GM23338 (cell line): Measurements from ENCODE around the gene RBM12.

Experiments
- CREB1 ChIP-seq: fragments of 250-450 bp; sonication (Bioruptor Pico); IDR thresholded peaks from 2 replicates; pipeline ENCODE4 v1.5.0; 2020; ENCODE audit warnings: low read depth, mild to moderate bottlenecking, moderate library complexity
- EZH2 ChIP-seq: fragments of 200-600 bp; sonication (generic); IDR thresholded peaks from one replicate; pipeline ENCODE4 v1.8.0; 2017; ENCODE audit warnings: antibody characterized with exemption, mild to moderate bottlenecking, low read depth; ENCODE audit not compliant: unreplicated experiment
- EZH2phosphoT487 ChIP-seq: fragments of 200-600 bp; sonication (generic); IDR thresholded peaks from one replicate; pipeline ENCODE4 v1.8.1; 2018; ENCODE audit warnings: antibody characterized with exemption; ENCODE audit not compliant: unreplicated experiment
- POLR2AphosphoS5 ChIP-seq: IDR thresholded peaks from 2 replicates; pipeline ENCODE4 v1.6.1; 2016; ENCODE audit warnings: antibody characterized with exemption, low read depth
- REST ChIP-seq: IDR thresholded peaks from one replicate; pipeline ENCODE4 v1.6.1; 2018; ENCODE audit warnings: antibody characterized with exemption; ENCODE audit not compliant: unreplicated experiment
- STAT1 ChIP-seq: IDR thresholded peaks from one replicate; pipeline ENCODE4 v1.6.1; 2016; ENCODE audit warnings: antibody characterized with exemption; ENCODE audit not compliant: unreplicated experiment
- ZNF114 ChIP-seq: fragments of 250-450 bp; sonication (Bioruptor Pico); IDR thresholded peaks from 2 replicates; pipeline ENCODE4 v1.5.0; 2020; ENCODE audit warnings: mild to moderate bottlenecking, moderate library complexity
- ZNF462 ChIP-seq: fragments of 250-450 bp; sonication (Bioruptor Pico); IDR thresholded peaks from 2 replicates; pipeline ENCODE4 v1.5.0; 2020; ENCODE audit warnings: mild to moderate bottlenecking, moderate library complexity
- TF ChIP-seq, protein P1 (sequence below), 2 experiments: fragments of 200-600 bp in 1 of 2; sonication (generic) in 1 of 2; conservative IDR thresholded peaks; 2 replicates each; pipeline versions ENCODE4 v1.5.1 to v1.6.1; 2016 to 2017; ENCODE audit warnings: antibody characterized with exemption in 2 of 2, low read depth in 2 of 2, mild to moderate bottlenecking in 2 of 2, moderate library complexity in 1 of 2
- TF ChIP-seq, protein P2 (sequence below): IDR thresholded peaks from 2 replicates; pipeline ENCODE4 v1.6.1; 2016; ENCODE audit warnings: antibody characterized with exemption

- TF ChIP-seq, protein P1, sequence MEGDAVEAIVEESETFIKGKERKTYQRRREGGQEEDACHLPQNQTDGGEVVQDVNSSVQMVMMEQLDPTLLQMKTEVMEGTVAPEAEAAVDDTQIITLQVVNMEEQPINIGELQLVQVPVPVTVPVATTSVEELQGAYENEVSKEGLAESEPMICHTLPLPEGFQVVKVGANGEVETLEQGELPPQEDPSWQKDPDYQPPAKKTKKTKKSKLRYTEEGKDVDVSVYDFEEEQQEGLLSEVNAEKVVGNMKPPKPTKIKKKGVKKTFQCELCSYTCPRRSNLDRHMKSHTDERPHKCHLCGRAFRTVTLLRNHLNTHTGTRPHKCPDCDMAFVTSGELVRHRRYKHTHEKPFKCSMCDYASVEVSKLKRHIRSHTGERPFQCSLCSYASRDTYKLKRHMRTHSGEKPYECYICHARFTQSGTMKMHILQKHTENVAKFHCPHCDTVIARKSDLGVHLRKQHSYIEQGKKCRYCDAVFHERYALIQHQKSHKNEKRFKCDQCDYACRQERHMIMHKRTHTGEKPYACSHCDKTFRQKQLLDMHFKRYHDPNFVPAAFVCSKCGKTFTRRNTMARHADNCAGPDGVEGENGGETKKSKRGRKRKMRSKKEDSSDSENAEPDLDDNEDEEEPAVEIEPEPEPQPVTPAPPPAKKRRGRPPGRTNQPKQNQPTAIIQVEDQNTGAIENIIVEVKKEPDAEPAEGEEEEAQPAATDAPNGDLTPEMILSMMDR (conservative IDR thresholded peaks at IDR 0.05; ENCODE audit: low read depth in 2 of 2) = no peak
- no peak for TF ChIP-seq EZH2phosphoT487
- TF ChIP-seq STAT1 = no peak
- TF ChIP-seq POLR2AphosphoS5 = no peak
- no peak for TF ChIP-seq EZH2
- TF ChIP-seq ZNF114 = no peak
- no peak for TF ChIP-seq CREB1
- no peak for TF ChIP-seq REST
- TF ChIP-seq, protein P2, sequence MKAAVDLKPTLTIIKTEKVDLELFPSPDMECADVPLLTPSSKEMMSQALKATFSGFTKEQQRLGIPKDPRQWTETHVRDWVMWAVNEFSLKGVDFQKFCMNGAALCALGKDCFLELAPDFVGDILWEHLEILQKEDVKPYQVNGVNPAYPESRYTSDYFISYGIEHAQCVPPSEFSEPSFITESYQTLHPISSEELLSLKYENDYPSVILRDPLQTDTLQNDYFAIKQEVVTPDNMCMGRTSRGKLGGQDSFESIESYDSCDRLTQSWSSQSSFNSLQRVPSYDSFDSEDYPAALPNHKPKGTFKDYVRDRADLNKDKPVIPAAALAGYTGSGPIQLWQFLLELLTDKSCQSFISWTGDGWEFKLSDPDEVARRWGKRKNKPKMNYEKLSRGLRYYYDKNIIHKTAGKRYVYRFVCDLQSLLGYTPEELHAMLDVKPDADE = no peak
- TF ChIP-seq ZNF462 (CRISPR knock-in tag) = no peak
Observed at GRCh38 chr20:35661053-35661452, 3.6 kb downstream of the RBM12 start.
